Coronary artery (tissue), 2 donors: ENCODE data around the gene CBLIF.

Experiments used
- DNase-seq: peaks from one replicate; pipeline ENCODE4 v3.0.0-alpha.2; 2017; ENCODE audit warnings: low spot score
- H3K27ac ChIP-seq, 2 donors: fragments of 200-600 bp; sonication (generic); one replicate each; pipeline ENCODE4 v1.5.1; 2016 to 2019
- H3K4me3 ChIP-seq: fragments of 200-600 bp; sonication (generic); 2 replicates; pipeline ENCODE4 v1.5.1; 2016; ENCODE audit warnings: mild to moderate bottlenecking, moderate library complexity
- CTCF ChIP-seq: fragments of 200-600 bp; sonication (generic); IDR thresholded peaks from one replicate; pipeline ENCODE4 v1.5.1; 2019; ENCODE audit warnings: antibody characterized with exemption

CBLIF gene

GRCh38 chr11:59847626-59848025, 2.3 kb upstream of the CBLIF start:
- DNase-seq = no peak
- TF ChIP-seq CTCF = no peak
- H3K4me3 ChIP-seq = no peak overlapping the region
- no peak overlapping the region for H3K27ac ChIP-seq

DNA sequence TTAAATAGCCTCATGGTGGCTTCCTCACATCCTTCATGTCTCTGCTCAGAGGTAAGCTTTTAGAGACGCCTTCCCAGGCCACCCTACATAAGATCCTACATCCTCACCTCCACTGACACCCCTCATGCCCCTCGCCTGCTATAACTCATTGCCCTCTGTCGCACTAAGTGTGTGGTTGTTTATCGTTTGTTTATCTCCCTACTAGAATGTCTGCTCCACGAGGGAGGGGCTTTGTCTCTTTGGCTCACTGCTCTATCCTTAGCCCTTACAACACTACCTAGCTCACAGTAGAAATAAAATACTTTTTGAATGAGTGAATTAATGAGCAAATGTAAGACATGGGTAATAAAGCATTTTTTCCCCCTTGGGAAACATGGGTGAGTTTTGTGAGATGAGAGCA, 1.3 kb upstream of the CBLIF start:
- DNase-seq = no peak
- no peak overlapping the region for H3K27ac ChIP-seq
- no peak overlapping the region for H3K4me3 ChIP-seq
- TF ChIP-seq CTCF = no peak

DNA sequence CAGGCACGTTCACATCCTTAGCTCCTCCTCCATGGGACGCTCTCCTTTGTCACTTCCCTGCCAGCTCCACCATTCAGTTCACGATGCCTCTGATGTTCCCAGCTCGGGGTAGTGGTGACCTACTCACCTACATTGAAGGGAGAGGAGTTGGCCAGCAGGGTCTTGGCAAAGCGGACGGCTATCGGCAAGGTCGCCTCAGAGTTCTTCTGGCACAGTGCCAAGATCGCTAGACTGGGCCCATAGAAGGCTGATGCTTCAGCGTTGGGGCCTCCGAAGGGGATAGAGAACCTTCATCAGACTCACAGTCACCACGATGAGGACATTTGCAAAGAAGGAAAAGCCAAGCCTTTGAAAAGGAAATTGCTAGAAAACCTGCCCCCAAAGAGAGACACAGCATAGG, 3.0 kb downstream of the CBLIF start:
- Histone ChIP-seq H3K4me3 (no peak overlapping the region), H3K27ac (no peak overlapping the region)
- no peak for DNase-seq
- TF ChIP-seq CTCF = no peak

DNA sequence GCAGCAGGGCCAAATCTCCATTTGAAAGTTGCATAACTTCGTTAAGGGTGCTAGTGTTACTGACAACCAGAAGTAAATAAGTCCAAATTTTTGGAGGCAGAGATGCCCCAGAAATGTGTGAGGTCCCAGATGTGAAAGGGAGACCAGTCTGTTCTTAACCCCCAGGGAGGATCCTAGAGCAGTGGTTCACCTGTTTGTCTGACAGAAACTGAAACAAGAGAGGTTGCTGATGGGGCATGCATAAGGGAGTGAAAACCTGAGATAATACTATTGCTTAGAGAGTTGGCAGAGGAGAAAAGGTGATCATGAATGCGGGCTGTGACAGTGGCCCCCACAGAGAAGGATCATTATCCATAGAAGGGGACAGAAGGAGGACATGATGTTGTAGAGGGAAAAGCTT, 3.8 kb downstream of the CBLIF start:
- no peak for DNase-seq
- no peak for TF ChIP-seq CTCF
- no peak overlapping the region for H3K27ac ChIP-seq

GRCh38 chr11:59839615-59840014, 5.7 kb downstream of the CBLIF start:
- Histone ChIP-seq H3K27ac (no peak overlapping the region), H3K4me3 (no peak overlapping the region)
- TF ChIP-seq CTCF = no peak
- no peak for DNase-seq

More for the DNA sequence above, 3.8 kb downstream of the CBLIF start:
- H3K4me3 ChIP-seq = no peak overlapping the region

- no peak for TF ChIP-seq CTCF
- DNase-seq = no peak
- Histone ChIP-seq H3K27ac (no peak overlapping the region), H3K4me3 (no peak overlapping the region)
These were observed 11.7 kb downstream of the CBLIF start for GRCh38 chr11:59833602-59834001.

DNA sequence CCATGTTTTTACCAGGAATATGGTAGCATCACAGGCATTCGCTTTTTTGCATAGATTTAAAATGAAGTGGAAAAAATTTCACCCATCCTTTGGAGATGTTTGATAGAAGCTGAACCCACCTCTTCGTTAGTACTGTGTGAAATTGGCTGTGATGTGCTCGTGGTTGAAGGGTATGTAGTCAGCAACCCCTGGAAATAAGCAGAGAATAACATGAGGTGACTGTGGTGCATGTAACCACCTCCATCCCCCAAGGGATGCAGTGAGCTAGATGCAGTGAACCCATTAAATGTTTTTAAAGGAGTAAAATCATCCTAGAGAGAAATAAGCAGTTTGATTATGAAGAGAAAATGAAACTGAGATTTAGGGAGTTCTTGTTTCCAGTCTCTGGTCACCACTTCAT, 15.9 kb downstream of the CBLIF start:
- Histone ChIP-seq H3K27ac (no peak overlapping the region), H3K4me3 (no peak overlapping the region)
- DNase-seq = no peak
- no peak for TF ChIP-seq CTCF
